Fibroblast of mammary gland (primary cell): ENCODE measurements around the gene ELMO1.

ENCODE experiments used
- DNase-seq: peaks from one replicate; pipeline ENCODE4 v3.0.0-alpha.2; 2010; ENCODE audit warnings: low read depth
- H3K4me3 ChIP-seq: 2 replicates; pipeline ENCODE4 v1.5.1; 2011; ENCODE audit warnings: low read depth, mild to moderate bottlenecking, low read length, moderate library complexity; ENCODE audit not compliant: control insufficient read depth
- CTCF ChIP-seq: conservative IDR thresholded peaks from 2 replicates; pipeline ENCODE4 v1.5.1; 2011; ENCODE audit warnings: low read depth, low read length, inconsistent platforms; ENCODE audit not compliant: control insufficient read depth, insufficient read depth

The ELMO1 gene

GRCh38 chr7:36951257-36951697 is 497.4 kb downstream of the ELMO1 start:
- TF ChIP-seq CTCF, result no peak
- no peak for DNase-seq
- H3K4me3 ChIP-seq, result no peak overlapping the region

- DNase-seq, result peak; percentile 23
- no peak for TF ChIP-seq CTCF
- no peak overlapping the region for H3K4me3 ChIP-seq
Observed at GRCh38 chr7:36949711-36950600, 498.7 kb downstream of the ELMO1 start.

- no peak for DNase-seq
- no peak for TF ChIP-seq CTCF
- H3K4me3 ChIP-seq, result no peak overlapping the region
Observed at GRCh38 chr7:36946401-36946739, 502.3 kb downstream of the ELMO1 start.

GRCh38 chr7:36945612-36946400 is 502.9 kb downstream of the ELMO1 start:
- DNase-seq, result no peak
- H3K4me3 ChIP-seq, result no peak overlapping the region
- TF ChIP-seq CTCF, result no peak

- TF ChIP-seq CTCF, result no peak
- no peak overlapping the region for H3K4me3 ChIP-seq
- no peak for DNase-seq
Observed at GRCh38 chr7:36944838-36945237, 503.8 kb downstream of the ELMO1 start.

- no peak for DNase-seq
- no peak for TF ChIP-seq CTCF
- no peak overlapping the region for H3K4me3 ChIP-seq
Observed at GRCh38 chr7:36943591-36944435, 504.9 kb downstream of the ELMO1 start.
